Activated naive CD8-positive, alpha-beta T cell treated with anti-CD3 and anti-CD28 coated beads, Interleukin-2, amount 50 U/mL, for 24 hours (primary cell): ENCODE results near the gene SLCO2B1.

ENCODE experiments used
- ATAC-seq: fragments of 150-1000 bp; cut with Tn5 transposase; one replicate; pipeline ENCODE4 v1.10.0; 2021
- DNase-seq: peaks from one replicate; pipeline ENCODE4 v3.0.0; 2021
- H3K27ac Mint-ChIP-seq: one replicate; pipeline ENCODE4 v1.8.0; 2021; ENCODE audit warnings: mild to moderate bottlenecking, mixed read lengths
- H3K27me3 Mint-ChIP-seq: one replicate; pipeline ENCODE4 v1.8.0; 2021; ENCODE audit warnings: mixed read lengths
- H3K36me3 Mint-ChIP-seq: one replicate; pipeline ENCODE4 v1.8.0; 2021; ENCODE audit warnings: low read depth, mixed read lengths
- H3K4me1 Mint-ChIP-seq: one replicate; pipeline ENCODE4 v1.8.0; 2021; ENCODE audit warnings: mixed read lengths
- H3K4me3 Mint-ChIP-seq: one replicate; pipeline ENCODE4 v1.8.0; 2021; ENCODE audit warnings: mild to moderate bottlenecking, moderate library complexity, mixed read lengths
- H3K9me3 Mint-ChIP-seq: one replicate; pipeline ENCODE4 v1.8.0; 2021; ENCODE audit warnings: mixed read lengths

The SLCO2B1 gene

GRCh38 chr11:75135651-75136050 is 15.3 kb upstream of the SLCO2B1 start:
- H3K9me3 Mint-ChIP-seq = no peaks in the 10 kb centered on the region
- peaks cover 14% of the 10 kb centered on the region for H3K27me3 Mint-ChIP-seq
- ATAC-seq = no peak
- H3K4me1 Mint-ChIP-seq = no peaks in the 10 kb centered on the region
- H3K36me3 Mint-ChIP-seq = no peaks in the 10 kb centered on the region
- no peak for DNase-seq
- H3K27ac Mint-ChIP-seq = no peak overlapping the region
- no peak overlapping the region for H3K4me3 Mint-ChIP-seq

GRCh38 chr11:75140269-75141138 is 10.4 kb upstream of the SLCO2B1 start:
- Mint-ChIP-seq H3K9me3 (no peaks in the 10 kb centered on the region), H3K36me3 (no peaks in the 10 kb centered on the region), H3K27me3 (peaks cover 8% of the 10 kb centered on the region), H3K27ac (no peak overlapping the region), H3K4me3 (no peak overlapping the region), H3K4me1 (peaks cover 24% of the 10 kb centered on the region)
- peak; percentile 38 for ATAC-seq
- DNase-seq = peak; percentile 82

GRCh38 chr11:75141166-75141565 is 9.7 kb upstream of the SLCO2B1 start:
- no peaks in the 10 kb centered on the region for H3K36me3 Mint-ChIP-seq
- ATAC-seq (no peak), DNase-seq (no peak)
- peaks cover 9% of the 10 kb centered on the region for H3K27me3 Mint-ChIP-seq
- H3K4me3 Mint-ChIP-seq = no peak overlapping the region
- no peaks in the 10 kb centered on the region for H3K9me3 Mint-ChIP-seq
- H3K4me1 Mint-ChIP-seq = peaks cover 24% of the 10 kb centered on the region
- H3K27ac Mint-ChIP-seq = no peak overlapping the region

- no peaks in the 10 kb centered on the region for H3K9me3 Mint-ChIP-seq
- H3K36me3 Mint-ChIP-seq = no peaks in the 10 kb centered on the region
- H3K27me3 Mint-ChIP-seq = peaks cover 8% of the 10 kb centered on the region
- H3K4me1 Mint-ChIP-seq = peaks cover 24% of the 10 kb centered on the region
- peak overlapping the region; percentile 41 for H3K4me3 Mint-ChIP-seq
- ATAC-seq (peak; percentile 95), DNase-seq (peak; percentile 71)
- peak overlapping the region; percentile 70 for H3K27ac Mint-ChIP-seq
Measured at GRCh38 chr11:75142714-75143419, 8.0 kb upstream of the SLCO2B1 start.

GRCh38 chr11:75143420-75143731 is 7.5 kb upstream of the SLCO2B1 start:
- no peaks in the 10 kb centered on the region for H3K36me3 Mint-ChIP-seq
- no peaks in the 10 kb centered on the region for H3K9me3 Mint-ChIP-seq

GRCh38 chr11:75144716-75145014 is 6.2 kb upstream of the SLCO2B1 start:
- ATAC-seq = no peak
- no peak for DNase-seq
- no peaks in the 10 kb centered on the region for H3K9me3 Mint-ChIP-seq
- H3K27me3 Mint-ChIP-seq = peaks cover 4% of the 10 kb centered on the region
- H3K36me3 Mint-ChIP-seq = no peaks in the 10 kb centered on the region
- no peak overlapping the region for H3K27ac Mint-ChIP-seq
- H3K4me3 Mint-ChIP-seq = no peak overlapping the region
- H3K4me1 Mint-ChIP-seq = peaks cover 24% of the 10 kb centered on the region

More at GRCh38 chr11:75143420-75143731, 7.5 kb upstream of the SLCO2B1 start:
- peak overlapping the region; percentile 41 for H3K4me3 Mint-ChIP-seq
- peaks cover 24% of the 10 kb centered on the region for H3K4me1 Mint-ChIP-seq
- peak overlapping the region; percentile 63 for H3K27ac Mint-ChIP-seq
- no peak for DNase-seq
- no peak for ATAC-seq
- H3K27me3 Mint-ChIP-seq = peaks cover 6% of the 10 kb centered on the region

- peaks cover 3% of the 10 kb centered on the region for H3K27me3 Mint-ChIP-seq
- no peaks in the 10 kb centered on the region for H3K9me3 Mint-ChIP-seq
- DNase-seq = no peak
- no peaks in the 10 kb centered on the region for H3K36me3 Mint-ChIP-seq
- H3K27ac Mint-ChIP-seq = peak overlapping the region; percentile 17
- no peak overlapping the region for H3K4me3 Mint-ChIP-seq
- H3K4me1 Mint-ChIP-seq = peaks cover 24% of the 10 kb centered on the region
- ATAC-seq = no peak
Measured at GRCh38 chr11:75145196-75145971, 5.5 kb upstream of the SLCO2B1 start.

GRCh38 chr11:75145972-75146519 is 4.9 kb upstream of the SLCO2B1 start:
- Mint-ChIP-seq H3K4me3 (no peak overlapping the region), H3K36me3 (no peaks in the 10 kb centered on the region), H3K4me1 (peaks cover 24% of the 10 kb centered on the region), H3K27ac (no peak overlapping the region), H3K27me3 (peaks cover 7% of the 10 kb centered on the region), H3K9me3 (no peaks in the 10 kb centered on the region)
- DNase-seq = no peak
- no peak for ATAC-seq

- H3K4me1 Mint-ChIP-seq = peaks cover 23% of the 10 kb centered on the region
- no peak for ATAC-seq
- H3K4me3 Mint-ChIP-seq = no peak overlapping the region
- H3K27me3 Mint-ChIP-seq = peaks cover 9% of the 10 kb centered on the region
- no peak for DNase-seq
- H3K9me3 Mint-ChIP-seq = no peaks in the 10 kb centered on the region
- H3K27ac Mint-ChIP-seq = no peak overlapping the region
- no peaks in the 10 kb centered on the region for H3K36me3 Mint-ChIP-seq
Measured at GRCh38 chr11:75146711-75147110, 4.2 kb upstream of the SLCO2B1 start.

- Mint-ChIP-seq H3K9me3 (no peaks in the 10 kb centered on the region), H3K4me1 (peaks cover 21% of the 10 kb centered on the region), H3K4me3 (no peak overlapping the region), H3K27me3 (peaks cover 10% of the 10 kb centered on the region), H3K36me3 (no peaks in the 10 kb centered on the region), H3K27ac (no peak overlapping the region)
- no peak for ATAC-seq
- DNase-seq = no peak
Measured at GRCh38 chr11:75147191-75147874, 3.6 kb upstream of the SLCO2B1 start.

GRCh38 chr11:75147875-75148263 is 3.0 kb upstream of the SLCO2B1 start:
- Mint-ChIP-seq H3K9me3 (no peaks in the 10 kb centered on the region), H3K4me3 (no peak overlapping the region), H3K4me1 (peaks cover 15% of the 10 kb centered on the region), H3K36me3 (no peaks in the 10 kb centered on the region), H3K27ac (no peak overlapping the region), H3K27me3 (peaks cover 10% of the 10 kb centered on the region)
- ATAC-seq (no peak), DNase-seq (no peak)

- H3K36me3 Mint-ChIP-seq = no peaks in the 10 kb centered on the region
- ATAC-seq = peak; percentile 17
- H3K9me3 Mint-ChIP-seq = no peaks in the 10 kb centered on the region
- no peak overlapping the region for H3K4me3 Mint-ChIP-seq
- H3K4me1 Mint-ChIP-seq = peaks cover 12% of the 10 kb centered on the region
- no peak for DNase-seq
- H3K27me3 Mint-ChIP-seq = peaks cover 10% of the 10 kb centered on the region
- H3K27ac Mint-ChIP-seq = no peak overlapping the region
Measured at GRCh38 chr11:75148436-75148983, 2.4 kb upstream of the SLCO2B1 start.

GRCh38 chr11:75149766-75150465 is 991 bp upstream of the SLCO2B1 start:
- Mint-ChIP-seq H3K9me3 (no peaks in the 10 kb centered on the region), H3K27ac (no peak overlapping the region), H3K27me3 (peaks cover 10% of the 10 kb centered on the region), H3K4me3 (no peak overlapping the region), H3K36me3 (no peaks in the 10 kb centered on the region), H3K4me1 (peaks cover 3% of the 10 kb centered on the region)
- DNase-seq (no peak), ATAC-seq (no peak)
